GM12872 (cell line): ENCODE measurements around the gene LAMA2.

Experiments
- TF ChIP-seq, protein P1 (sequence below): IDR thresholded peaks from 3 replicates; pipeline ENCODE4 v1.5.1; 2011; ENCODE audit warnings: low read depth, mild to moderate bottlenecking, low read length, moderate library complexity; ENCODE audit not compliant: insufficient read depth

The LAMA2 gene

GRCh38 chr6:129302671-129303070, 419.7 kb downstream of the LAMA2 start:
- TF ChIP-seq, protein P1, sequence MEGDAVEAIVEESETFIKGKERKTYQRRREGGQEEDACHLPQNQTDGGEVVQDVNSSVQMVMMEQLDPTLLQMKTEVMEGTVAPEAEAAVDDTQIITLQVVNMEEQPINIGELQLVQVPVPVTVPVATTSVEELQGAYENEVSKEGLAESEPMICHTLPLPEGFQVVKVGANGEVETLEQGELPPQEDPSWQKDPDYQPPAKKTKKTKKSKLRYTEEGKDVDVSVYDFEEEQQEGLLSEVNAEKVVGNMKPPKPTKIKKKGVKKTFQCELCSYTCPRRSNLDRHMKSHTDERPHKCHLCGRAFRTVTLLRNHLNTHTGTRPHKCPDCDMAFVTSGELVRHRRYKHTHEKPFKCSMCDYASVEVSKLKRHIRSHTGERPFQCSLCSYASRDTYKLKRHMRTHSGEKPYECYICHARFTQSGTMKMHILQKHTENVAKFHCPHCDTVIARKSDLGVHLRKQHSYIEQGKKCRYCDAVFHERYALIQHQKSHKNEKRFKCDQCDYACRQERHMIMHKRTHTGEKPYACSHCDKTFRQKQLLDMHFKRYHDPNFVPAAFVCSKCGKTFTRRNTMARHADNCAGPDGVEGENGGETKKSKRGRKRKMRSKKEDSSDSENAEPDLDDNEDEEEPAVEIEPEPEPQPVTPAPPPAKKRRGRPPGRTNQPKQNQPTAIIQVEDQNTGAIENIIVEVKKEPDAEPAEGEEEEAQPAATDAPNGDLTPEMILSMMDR = no peak

- TF ChIP-seq, protein P1 = no peak
Measured at GRCh38 chr6:129306826-129307225, 423.9 kb downstream of the LAMA2 start.

DNA sequence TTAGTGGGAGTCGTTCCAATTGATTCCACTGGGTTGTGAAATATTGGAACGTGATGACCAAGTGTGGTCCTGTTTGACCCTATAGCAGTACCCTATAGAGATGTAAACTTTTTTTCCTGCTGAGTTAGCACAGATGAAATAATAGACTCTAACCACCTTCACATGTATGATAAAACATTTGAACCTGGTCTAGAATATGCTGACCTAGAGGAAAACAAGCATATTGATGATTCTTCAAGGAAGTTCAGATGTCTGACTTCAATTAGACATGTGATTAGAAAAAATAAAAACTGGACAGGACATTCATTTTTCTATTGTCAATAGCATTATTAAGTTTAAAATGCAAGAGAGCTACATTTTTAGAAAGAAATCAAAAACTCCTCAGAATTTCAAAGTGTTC, 424.9 kb downstream of the LAMA2 start:
- TF ChIP-seq, protein P1 = no peak

DNA sequence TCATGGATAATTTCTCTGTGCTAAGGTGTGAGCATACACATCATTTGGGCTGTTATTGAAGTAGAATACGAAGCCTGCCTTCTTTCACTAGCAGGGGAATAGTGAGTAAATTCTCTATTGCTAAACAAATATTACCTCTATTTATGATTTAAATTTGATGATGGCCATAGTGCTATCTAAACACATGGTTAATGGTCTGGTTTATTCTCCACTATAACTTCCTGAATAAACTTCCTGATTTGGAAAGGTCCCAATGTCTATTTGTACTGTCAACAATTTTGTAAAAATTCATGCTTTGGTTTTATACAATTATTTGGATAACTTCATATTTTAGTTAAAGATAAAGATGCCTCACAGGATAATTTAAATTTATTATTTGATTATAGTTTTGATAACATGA, 426.2 kb downstream of the LAMA2 start:
- TF ChIP-seq, protein P1 = no peak

DNA sequence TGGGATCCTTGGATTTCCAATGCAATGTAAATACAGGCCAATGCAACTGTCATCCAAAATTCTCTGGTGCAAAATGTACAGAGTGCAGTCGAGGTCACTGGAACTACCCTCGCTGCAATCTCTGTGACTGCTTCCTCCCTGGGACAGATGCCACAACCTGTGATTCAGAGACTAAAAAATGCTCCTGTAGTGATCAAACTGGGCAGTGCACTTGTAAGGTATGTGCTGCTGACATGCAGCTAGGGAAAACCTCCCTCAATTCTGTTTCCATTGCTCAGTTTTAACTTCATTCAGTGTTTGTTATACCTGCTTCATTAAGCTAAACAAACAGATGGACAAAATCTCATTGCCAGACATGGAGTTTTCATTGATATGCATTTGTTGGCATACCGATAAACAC, 429.9 kb downstream of the LAMA2 start:
- TF ChIP-seq, protein P1 = no peak

- TF ChIP-seq, protein P1 = no peak
Measured at GRCh38 chr6:129314575-129314974, 431.6 kb downstream of the LAMA2 start.

DNA sequence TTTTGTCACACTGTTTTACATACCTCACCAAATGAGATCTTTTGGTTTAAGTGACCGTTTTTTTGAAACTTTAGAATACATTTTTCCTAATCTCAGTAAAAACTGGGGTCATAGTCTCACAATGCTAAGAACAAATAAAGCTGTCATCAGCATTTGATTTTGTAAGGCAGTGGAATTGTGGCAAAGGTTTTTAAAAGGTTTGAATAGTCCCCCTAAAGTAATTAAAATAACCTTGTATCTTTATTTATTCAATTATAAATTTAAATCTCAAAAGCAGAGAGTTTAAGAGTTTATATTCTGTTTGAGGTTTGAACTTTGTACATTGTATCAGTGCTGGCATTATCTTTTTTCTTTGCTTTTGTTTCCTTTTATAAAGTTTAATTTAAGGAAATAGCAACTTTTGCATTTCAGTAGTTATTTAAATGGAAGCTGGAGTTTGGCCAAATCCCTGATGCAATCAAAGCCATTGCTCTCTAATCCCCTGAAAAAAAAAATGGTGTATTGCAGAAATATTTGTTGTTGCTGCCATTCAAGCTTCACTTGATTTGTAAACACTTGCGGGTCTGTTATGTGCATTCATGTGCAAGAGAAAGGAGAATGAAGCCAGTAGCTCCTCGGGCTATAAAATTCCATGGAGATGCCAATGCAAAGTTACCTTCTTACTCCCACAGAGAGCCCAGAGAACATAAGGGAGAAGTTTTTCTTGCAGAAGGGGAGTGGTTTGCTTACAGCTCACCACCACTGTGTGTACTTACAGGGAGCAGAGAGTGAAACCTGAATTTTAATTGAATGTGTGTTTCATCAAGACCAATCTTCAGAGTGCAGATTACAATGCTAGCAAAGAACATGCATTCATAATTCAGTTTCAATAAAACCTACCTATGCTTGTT, 435.2 kb downstream of the LAMA2 start:
- TF ChIP-seq, protein P1 = no peak
